ENCODE data around the gene SAA2.

DNA sequence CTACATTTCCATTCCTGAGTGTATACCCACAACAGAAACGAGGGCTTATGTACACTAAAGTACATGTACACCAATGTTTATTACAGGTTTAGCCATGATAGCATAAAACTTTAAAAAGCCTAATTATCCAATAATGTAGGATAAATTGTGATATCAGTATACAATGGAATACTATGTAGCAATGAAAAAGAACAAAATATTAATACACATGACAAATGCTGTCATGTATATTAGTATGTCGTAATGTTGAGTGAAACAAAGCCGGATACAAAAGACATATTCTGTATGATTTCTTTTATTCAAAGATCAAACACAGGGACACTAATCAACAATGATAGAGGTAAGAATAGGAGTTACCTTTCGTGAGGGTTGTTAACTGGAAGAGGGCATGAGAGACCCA is 14.6 kb downstream of the SAA2 start:
- TF ChIP-seq CTCF (IDR thresholded peaks at IDR 0.05): no peak
- TF ChIP-seq POLR2A (IDR thresholded peaks at IDR 0.05): no peak
